ENCODE results near the gene JMJD6.
"Not testable (repeated sequence)": the region's sequence is repeated elsewhere in the genome, so short reads cannot be mapped to it uniquely, and the experiment has no call there.

The JMJD6 gene

DNA sequence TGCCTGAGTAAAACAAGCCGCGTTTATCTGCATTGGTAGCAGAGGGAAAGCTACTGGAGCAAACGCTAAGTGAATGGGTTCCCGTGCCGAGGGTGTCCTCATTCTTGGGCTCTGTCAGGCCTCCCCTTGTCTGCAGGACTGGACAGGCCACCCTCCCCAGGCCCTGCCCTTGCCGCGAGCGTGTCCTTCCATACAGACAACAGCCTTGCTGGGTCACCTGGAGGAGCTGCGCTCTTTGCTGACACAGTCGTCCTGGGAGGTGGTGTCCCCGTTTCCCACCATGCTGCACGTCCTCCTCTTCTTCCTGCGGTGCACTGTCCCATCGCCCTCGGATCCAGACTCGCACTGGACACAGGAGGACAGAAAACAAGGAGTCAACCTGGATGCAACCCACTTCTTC lies 7.9 kb downstream of the JMJD6 start:
- in situ Hi-C loops (cut with MboI; ENCODE audit: low sequenced_read_pairs), result no loop called here

DNA sequence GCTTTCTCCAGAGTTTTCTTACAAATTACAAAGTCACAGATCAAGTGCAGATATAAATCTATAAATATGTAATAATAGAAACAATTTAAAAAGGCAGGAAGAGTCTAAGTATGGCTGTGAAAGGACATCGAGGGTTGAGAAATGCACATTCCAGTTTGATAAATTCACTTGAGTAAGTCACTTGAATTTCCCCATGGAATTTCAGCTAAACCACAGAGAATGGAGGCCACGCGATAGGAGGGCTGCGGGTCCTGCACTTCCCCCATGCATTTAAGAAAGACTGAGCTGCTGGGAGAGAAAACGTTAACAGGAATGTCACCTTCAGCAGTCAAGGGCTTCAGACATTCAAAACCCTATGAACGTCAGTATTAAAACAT lies 9.6 kb downstream of the JMJD6 start:
- in situ Hi-C loops (cut with MboI; ENCODE audit: low sequenced_read_pairs), result no loop called here

DNA sequence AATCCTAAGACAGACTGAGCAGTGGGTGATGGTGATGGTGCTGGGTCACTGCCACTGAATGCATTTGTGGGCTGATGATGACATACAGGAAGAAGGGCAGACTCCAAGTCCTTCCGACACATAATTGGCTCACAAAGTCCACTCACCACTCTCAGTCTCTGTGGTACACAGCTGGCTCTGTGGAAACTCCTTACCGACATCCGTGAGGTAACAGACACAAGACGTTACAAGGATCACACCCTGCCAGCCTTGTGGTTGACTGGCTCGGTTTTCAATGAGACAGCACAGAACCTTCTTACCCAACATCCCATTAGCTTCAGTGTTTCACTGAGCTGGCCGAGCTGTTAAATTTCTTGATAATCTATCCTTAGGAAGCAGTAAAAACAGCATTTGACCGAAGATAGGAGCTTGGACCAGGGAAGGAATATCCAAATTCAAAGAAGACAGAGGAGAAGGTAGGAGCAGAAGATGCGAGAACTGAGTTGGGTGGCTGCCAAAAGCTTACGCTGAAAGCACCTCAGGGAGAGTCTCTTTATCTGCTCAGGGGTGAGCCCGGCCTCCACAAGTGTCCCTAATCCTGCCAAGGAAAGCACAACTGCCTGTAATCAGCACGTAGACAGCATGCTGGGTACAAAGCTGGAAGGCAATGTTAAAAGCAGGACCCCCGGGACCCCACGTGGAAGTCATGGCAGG lies 10.1 kb downstream of the JMJD6 start:
- in situ Hi-C loops (cut with MboI; ENCODE audit: low sequenced_read_pairs), result no loop called here

DNA sequence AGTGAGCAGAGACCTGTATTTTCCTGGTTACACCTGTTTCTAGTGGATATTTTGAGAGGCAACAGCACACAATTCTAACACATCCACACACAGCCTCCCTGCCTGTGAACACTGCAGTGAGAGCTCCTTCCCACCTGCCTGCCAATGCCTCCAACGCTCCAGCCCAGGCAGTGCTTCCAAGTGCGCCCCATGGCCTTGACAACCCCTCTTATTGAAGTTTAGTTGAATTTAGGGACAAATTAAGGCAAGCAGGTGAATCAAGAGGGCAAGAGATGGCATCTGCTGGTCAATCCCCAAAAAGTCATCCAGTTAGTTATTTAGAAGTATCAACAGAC lies 10.9 kb downstream of the JMJD6 start:
- in situ Hi-C loops (cut with MboI; ENCODE audit: low sequenced_read_pairs), result no loop called here

DNA sequence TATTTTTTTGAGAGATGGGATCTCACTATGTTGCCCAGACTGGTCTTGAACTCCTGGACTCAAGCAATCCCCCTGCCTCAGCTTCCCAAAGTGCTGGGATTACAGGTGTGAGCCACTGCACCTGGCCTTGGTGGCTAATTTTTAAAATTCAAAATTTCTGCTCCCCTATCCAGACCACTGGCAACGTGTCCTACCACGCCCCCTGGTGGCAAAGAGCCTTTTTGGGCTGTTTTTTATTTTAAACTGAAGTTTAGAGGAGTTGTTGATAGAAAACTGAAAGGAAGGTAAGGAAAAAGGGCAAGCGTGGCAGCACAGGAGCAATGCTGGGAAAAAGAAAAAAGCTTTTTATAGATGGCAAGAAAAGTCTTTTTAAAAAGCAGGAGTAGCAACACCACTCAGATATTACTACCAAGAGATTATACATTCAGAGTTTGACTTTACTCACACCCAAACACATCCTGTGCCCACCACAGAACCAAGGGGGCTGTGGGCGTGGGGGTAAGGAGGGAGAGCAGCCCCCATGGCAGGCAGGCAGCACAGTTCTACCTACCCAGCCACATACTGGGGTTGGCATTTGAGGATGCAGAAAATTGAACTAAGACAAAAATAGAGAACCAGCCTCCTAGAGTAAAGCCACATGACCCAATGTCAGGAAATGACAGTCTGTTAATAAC lies 11.4 kb downstream of the JMJD6 start:
- in situ Hi-C loops (cut with MboI; ENCODE audit: low sequenced_read_pairs), result no loop called here

DNA sequence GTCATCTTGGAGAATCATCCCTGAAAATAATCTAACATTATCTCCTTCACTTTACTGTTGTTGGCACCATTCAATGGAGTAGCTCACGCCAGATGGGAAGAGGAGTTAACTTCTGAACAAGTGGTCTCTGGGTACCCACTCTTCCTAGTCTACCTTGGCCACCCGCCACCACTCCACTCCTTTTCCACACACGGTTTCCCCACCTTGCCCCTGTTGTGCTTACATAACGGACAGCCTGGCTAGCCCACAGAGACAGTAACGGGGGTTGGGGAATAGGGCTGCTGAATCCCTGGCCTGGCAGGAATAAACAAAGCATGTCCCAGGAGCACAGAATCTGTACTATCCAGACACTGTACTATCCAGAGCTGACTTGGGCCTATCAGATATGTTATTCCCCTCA lies 12.1 kb downstream of the JMJD6 start:
- in situ Hi-C loops (cut with MboI; ENCODE audit: low sequenced_read_pairs), result no loop called here

DNA sequence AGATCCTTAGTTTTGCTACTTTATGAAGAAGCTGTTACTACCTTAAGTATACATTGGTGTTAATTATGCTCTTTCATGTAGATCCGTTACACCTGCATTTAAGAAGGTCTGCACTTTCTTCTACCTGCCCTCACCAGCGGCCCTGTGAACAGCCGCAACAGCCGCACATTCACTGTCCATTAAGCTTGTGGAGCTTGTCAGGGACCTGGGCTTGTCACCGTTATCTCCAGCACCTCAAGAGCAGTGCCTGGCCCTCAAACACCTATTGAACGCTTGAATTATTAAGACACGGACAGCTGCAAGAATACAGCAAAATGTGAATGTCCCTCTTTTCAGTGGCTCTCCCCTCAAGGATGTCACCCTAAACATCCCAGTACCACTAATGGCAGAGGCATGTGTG lies 12.6 kb downstream of the JMJD6 start:
- in situ Hi-C loops (cut with MboI; ENCODE audit: low sequenced_read_pairs), result no loop called here

DNA sequence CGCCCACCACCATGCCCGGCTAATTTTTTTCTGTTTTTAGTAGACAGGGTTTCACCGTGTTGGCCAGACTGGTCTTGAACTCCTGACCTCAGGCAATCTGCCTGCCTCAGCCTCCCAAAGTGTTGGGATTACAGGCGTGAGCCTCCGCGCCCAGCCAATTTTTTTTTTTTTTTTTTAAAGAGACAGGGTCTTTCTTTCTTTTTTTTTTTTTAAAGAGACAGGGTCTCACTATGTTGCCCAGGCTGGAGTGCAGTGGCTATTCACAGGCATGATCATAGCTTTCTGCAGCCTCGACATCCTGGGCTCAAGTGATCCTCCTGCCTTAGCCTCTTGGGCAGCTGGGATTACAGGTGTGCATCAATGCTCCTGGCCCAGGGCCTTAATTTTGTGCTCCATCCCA lies 14.1 kb downstream of the JMJD6 start:
- in situ Hi-C loops (cut with MboI; ENCODE audit: low sequenced_read_pairs), result not testable (repeated sequence)

DNA sequence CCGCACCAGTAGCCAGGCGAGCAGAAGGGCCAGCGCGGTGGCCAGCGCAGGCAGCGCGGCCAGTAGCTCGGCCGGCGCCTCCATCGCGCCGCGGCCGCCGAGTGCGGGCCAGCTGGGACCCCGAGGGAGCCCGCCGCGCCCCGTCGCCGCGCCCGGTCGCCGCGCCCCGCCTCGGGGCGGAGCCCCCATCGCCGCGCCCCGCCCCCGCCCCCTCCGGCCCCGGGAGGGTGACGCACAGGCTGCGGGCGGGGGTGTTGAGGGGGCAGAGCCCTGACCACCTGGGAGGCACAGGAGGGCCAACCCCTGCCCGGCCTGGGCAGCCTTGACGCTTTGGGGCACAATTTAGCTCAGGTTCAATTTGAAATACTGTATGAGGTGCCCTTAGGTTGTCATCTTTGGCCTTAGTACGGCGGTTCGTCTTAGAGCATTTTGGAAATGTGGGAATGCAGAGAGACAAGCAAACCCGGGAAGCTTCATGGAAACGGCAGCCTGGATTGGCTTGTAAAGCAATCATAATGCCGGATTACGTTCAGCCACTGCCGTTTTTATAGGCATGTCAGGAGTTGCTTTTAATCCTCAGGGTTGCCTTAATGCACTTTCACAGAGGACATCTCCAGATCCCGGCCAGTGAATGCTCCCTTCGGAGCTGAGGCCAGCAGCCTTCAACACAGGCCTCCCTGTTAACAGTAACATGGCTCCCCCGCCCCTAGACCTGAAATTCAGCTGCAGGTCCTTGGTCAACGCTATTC lies 15.4 kb downstream of the JMJD6 start, which contains the start of gene MXRA7:
MXRA7 (minus strand) TSS at position 103 of the 749 bp plus-strand sequence; CDS start at position 84, 19 bp downstream.
- in situ Hi-C loops (cut with MboI; ENCODE audit: low sequenced_read_pairs), result no loop called here

DNA sequence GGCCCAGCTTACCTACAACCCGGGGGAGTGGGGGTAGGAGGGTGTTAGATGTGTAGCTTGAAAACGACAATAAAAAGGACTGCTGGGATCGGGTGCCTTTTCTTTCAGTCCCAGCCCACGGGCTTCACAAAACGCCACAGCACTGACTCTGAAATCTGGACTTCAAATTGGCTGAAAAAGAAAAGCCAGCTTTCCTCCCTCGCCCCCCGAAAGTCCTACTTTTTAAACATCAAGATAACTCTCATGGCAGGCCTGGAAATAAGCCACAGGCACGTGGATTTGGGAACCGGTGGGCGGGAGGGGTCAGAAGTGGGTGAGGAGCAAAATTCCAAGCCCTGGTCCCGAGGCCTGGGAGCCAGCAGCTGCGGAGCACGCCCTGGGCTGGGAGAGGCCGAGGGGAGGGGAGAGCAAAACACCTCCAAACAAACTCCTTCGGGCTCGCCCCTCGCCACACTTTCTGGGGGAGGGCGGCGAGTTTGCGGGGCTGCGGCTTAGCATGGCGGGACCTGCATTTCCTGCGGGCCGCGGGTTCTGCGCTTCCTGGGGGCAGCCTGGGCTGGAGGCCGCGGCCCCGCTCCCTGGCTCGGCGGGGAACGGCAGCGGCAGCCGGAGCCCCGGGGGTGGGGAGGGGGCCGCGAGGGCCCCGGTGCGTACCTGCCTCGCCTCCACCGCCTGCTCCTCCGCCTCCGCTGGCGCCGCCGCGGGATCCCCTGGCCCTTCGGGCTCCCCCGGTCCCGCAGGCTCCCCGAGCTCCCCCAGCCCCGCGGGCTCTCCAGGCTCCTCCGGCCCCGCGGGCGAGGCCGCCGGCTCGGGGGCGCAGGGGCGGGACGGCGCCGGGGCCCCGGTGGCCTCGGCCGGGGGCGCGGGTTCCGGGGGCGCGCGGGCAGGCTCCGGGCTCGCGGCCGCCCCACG lies 16.2 kb downstream of the JMJD6 start:
- in situ Hi-C loops (cut with MboI; ENCODE audit: low sequenced_read_pairs), result not testable (repeated sequence)

DNA sequence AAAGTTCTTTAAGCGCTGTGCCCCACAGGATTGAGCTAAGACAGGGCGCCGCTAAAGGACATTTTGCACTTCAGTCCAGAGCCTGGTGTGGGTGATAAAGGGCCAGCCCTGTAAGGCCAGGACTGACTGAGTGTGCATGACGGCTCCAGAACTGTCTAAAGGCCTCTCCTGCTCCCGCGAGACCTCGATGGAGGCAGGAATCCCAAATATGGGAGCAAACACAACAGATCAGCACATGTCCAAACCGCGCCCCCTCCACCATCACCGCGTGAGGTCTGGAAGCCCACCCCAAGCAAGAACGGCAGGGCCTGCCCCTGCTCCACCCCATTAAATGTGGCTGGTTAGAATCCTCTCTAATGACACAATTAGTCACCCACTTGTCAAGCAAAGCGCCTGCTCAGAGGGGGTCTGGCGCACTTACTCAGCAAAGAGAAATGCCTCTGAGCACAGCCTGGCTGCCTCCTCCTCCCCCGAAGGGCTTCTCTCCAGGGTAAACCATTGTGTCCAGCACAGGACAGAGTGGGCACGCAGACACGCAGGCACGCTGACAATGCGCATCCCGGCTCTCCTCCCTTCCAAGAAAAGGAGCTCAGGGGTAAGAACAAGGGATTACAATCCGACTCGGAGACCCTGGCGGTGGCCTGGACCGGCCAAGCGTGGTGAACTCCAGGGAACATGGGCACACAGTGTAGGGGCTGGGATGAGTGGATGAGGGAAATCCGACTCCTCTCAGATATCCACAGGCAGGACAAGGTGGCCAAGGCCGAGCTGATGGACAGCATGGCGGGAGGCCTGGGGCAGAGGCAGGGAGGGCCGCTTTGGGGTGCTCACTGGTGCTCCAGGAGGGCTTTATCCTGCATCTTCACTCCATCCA lies 17.1 kb downstream of the JMJD6 start:
- in situ Hi-C loops (cut with MboI; ENCODE audit: low sequenced_read_pairs), result no loop called here

DNA sequence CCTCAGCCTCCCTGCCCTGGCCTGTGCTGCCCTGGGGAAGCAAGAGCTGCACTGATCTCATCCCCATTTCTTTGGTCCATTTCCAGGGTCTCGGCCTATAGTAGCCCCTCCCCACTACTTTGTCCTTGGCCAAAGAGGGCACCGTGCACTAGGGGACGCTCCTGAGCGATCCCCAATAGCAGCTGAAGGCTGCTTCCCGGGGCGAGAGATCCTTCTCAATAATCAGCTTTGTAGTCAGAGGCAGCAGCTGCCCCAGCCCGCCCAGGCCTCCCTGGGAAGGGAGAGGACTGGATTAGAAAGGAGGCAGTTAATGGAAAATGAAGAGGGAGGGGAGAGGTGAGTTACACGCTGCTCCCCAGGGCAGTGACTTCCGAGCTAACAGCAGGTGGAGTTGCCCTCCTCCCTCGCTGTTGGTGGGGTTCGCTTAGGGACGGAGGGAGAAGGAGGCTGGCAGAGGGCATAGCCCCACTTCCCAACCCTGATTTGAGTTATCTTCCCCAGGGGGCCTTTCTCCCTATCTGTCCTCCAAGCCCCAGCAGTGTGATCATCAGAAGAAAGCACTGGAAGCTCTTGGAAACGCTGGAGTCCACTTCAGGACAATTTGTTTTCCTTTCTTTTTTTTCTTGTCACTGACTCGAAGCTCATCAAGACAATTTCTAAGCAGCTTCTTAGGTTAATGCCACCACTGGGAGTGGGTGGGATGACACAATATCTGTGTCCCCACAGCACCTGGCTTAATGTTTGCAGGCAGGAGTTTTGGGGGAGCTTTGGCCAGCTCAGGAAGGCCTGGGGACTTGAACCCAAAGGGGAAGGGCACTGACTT lies 18.2 kb downstream of the JMJD6 start:
- in situ Hi-C loops (cut with MboI; ENCODE audit: low sequenced_read_pairs), result no loop called here

DNA sequence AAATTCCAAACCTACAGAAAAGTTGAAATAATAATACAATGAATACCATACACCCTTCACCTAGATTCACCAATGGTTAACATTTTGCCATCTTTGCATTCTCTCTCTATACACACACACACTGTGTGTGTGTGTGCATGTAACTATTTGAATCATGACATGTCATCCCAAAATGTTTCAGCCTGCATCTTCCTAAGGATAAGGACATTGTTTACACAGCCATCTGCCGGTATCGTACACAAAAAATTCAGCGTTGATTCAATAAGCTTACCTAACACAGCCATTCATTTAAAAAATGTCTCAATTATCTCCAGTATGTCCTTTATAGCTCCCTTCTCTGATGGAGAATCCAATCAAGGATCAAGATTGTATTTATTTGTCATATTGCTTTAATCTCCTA lies 19.6 kb downstream of the JMJD6 start:
- in situ Hi-C loops (cut with MboI; ENCODE audit: low sequenced_read_pairs), result no loop called here

DNA sequence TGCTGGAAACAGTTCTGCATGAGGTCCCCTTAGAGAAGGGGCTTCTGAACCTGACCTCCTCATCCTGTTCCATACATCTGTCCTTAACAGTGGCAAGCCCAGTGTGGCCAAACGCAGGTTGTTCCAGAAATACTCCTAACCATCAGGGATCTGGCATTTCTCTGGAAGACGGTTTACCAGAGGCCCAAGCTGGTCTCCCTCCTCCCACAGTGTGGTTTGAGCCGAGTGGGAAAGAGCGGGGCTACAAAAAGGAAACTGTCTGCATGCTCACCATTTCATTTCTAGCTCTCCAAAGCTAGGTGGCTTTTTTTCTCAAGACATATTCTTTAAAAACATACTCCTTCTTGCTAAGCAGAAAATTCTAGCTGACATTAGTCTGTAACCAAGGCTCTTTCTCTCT lies 21.6 kb downstream of the JMJD6 start:
- in situ Hi-C loops (cut with MboI; ENCODE audit: low sequenced_read_pairs), result no loop called here

DNA sequence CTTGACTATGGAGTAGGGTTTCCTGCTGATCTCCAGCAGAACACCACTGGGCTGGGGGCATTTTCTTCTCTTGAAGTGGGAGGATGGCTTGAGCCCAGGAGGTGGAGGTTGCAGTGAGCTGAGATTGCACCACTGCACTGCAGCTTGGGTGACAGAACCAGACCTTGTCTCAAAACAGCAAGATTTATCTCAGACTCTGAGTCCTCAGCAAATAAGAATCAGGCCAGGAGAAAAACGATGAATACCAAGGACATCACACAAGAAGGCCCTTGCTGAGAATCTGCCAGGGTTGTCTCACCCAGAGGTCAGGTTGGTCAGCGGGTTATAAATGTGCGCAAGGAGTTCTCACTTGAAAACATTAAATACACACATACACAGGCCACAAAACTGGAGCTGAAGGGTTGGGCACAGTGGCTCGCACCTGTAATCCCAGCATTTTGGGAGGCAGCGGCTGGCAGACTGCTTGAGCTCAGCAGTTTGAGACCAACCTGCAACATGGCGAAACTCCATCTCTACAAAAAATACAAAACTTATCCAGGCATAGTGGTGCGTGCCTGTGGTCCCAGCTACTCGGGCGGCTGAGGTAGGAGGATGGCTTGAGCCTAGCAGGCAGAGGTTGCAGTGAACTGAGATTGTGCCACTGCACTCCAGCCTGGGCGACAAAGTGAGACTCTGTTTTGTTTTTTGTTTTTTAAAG lies 23.3 kb downstream of the JMJD6 start:
- in situ Hi-C loops (cut with MboI; ENCODE audit: low sequenced_read_pairs), result no loop called here

DNA sequence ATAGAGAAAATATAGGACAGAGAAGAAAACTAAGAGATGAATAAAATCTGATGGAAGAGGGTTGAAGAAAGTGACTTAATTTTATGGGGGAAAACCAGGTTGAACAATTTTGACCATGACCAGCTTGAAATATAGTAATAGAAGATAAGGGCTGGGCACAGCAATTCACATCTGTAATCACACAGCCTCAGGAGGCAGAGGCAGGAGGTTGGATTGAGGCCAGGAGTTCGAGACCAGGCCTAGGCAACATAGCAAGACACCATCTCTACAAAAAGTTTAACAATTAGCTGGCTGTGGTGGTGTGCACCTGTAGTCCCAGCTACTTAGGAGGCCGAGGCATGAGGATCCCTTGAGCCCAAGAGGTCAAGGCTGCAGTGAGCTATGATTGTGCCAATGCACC lies 24.3 kb downstream of the JMJD6 start:
- in situ Hi-C loops (cut with MboI; ENCODE audit: low sequenced_read_pairs), result no loop called here

DNA sequence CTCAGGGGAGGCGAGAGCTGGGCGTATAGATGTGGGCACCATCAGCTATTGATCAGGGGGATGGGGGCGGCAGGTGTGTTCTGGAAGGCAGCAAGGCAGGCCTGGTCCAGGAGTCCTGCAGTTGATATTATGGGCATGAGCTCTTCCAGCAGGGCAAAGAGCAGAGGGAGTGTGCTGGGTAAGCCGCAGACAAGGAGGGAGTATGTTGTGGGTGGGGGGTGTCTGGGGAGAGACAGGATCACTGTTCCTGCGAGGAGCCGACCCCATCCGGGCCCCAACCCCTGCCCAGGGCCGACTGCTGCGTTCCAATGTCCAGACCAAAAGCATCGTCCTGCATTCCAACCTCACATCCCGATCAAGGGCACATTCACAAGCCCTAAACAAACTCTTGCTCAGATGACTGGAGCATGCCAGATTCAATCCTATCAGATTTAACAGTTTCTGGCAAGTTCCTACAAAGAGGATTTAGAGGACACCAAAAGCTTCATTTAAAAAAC lies 24.9 kb downstream of the JMJD6 start:
- in situ Hi-C loops (cut with MboI; ENCODE audit: low sequenced_read_pairs), result no loop called here

DNA sequence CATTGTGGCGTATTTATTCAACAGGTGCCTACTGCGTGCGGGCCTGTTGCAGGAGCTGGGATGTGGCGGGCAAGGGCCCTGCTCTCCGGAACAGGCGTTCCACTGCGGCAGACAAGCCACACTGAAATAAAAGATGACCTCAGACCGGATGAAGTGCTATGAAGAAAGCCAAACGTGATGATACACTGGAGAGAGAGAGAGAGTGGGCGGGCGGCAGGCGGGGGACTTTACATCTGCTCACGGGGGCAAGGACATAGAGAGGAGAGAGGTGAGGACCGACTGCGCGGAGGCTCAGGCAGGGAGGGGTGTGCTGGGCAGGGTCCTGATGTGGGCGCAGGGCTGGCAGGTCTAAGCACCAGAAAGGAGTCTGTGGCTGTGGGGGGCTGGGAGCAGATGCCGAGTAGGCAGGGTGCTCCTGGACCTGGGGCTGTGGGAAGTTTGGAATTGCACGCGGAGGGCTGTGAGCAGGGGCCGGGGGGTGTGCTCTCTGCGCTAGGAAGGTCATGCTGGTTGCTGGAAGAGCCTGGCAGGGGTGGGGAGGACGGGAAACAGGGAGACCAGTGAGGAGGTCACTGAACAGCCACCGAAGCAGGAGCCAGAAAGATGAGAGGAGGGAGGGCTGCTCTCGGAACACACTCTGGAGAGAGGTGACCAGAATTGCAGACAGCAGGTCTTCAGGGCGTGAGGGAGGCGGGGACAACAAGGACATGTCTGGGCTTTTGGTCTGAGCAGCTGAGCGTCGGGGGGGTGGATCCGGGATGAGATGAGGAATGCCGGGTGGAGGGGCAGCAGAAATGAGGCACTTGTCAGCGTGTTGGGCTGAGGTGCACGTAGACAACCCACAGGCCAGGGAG lies 25.6 kb downstream of the JMJD6 start:
- in situ Hi-C loops (cut with MboI; ENCODE audit: low sequenced_read_pairs), result no loop called here

Measured in hTERT RPE-1 (cell line).